CD1c-positive myeloid dendritic cell (primary cell): Measurements from ENCODE around the gene CTR9.
A peak's percentile ranks its signal among the peaks of the same experiment; 100 is the strongest.
"Not testable (repeated sequence)": the region's sequence is repeated elsewhere in the genome, so short reads cannot be mapped to it uniquely, and the experiment has no call there.

Experiments used
- DNase-seq: peaks from one replicate; pipeline ENCODE4 v3.0.0-alpha.2; 2016; ENCODE audit errors: extremely low spot score

CTR9 gene

GRCh38 chr11:10822491-10822890 lies 71.4 kb downstream of the CTR9 start:
- DNase-seq: not testable (repeated sequence)

- no peak for DNase-seq
These were observed 72.1 kb downstream of the CTR9 start for GRCh38 chr11:10823152-10823579.

GRCh38 chr11:10824888-10825287 lies 73.8 kb downstream of the CTR9 start:
- peak; percentile 40 for DNase-seq

GRCh38 chr11:10828402-10828801 lies 77.4 kb downstream of the CTR9 start:
- DNase-seq: no peak

- DNase-seq: no peak
These were observed 78.1 kb downstream of the CTR9 start for GRCh38 chr11:10829139-10829538.
